Endothelial cell of umbilical vein (primary cell): Measurements from ENCODE around the gene ADARB2. TPM values are rescaled to one million over a fixed set of nuclear protein-coding genes. Genes with fewer than 3 reads are reported as not detected.
"Not testable (repeated sequence)": the region's sequence is repeated elsewhere in the genome, so short reads cannot be mapped to it uniquely, and the experiment has no call there.

Experiments
- BruUV-seq: library from RNA; stranded (reverse); fragments of 400-500 nt; replicated peaks from 2 replicates; lab custom pipeline; 2021; lab: Mats Ljungman, UMichigan
- CTCF ChIA-PET: fragments of 300-600, 350-600 bp; sonication (Branson Sonifier 250); formaldehyde crosslinking; loops from one replicate; lab custom pipeline; 2021; ENCODE audit warnings: antibody characterized with exemption, inconsistent platforms; lab: Charles Lee
- POLR2A ChIA-PET: fragments of 300-600, 350-600 bp; sonication (Branson Sonifier 250); formaldehyde crosslinking; loops from one replicate; lab custom pipeline; 2021; ENCODE audit warnings: antibody characterized with exemption, inconsistent platforms; lab: Charles Lee
- DNase-seq: peaks from one replicate; pipeline ENCODE4 v3.0.0-alpha.2; 2011; ENCODE audit warnings: low read depth, low spot score
- FAIRE-seq: peaks from 2 replicates; lab custom pipeline; 2011; peaks lifted over from hg19 to GRCh38; lab: Jason Lieb, UNC
- H2AFZ ChIP-seq: 2 replicates; pipeline ENCODE4 v1.6.0; 2012; ENCODE audit warnings: low read depth, low read length, control low read depth, inconsistent platforms
- H3K27ac ChIP-seq: 2 replicates; pipeline ENCODE4 v1.5.1; 2011; ENCODE audit warnings: low read depth, mild to moderate bottlenecking, control low read depth, low read length, moderate library complexity; ENCODE audit not compliant: insufficient read depth
- H3K27me3 ChIP-seq, 2 experiments: 2 replicates each; pipeline versions ENCODE4 v1.6.0 to v1.6.1; 2011; ENCODE audit warnings: low read length in 2 of 2, mixed read lengths in 1 of 2; ENCODE audit not compliant: control insufficient read depth in 2 of 2, insufficient read depth in 2 of 2
- H3K36me3 ChIP-seq, 2 experiments: 2 replicates in 1 of 2; 3 replicates in 1 of 2; pipeline ENCODE4 v1.5.1; 2011; ENCODE audit warnings: low read length in 2 of 2, mild to moderate bottlenecking in 1 of 2, moderate library complexity in 1 of 2; ENCODE audit not compliant: control insufficient read depth in 2 of 2, insufficient read depth in 2 of 2; ENCODE audit errors: extremely low read depth in 1 of 2
- H3K4me1 ChIP-seq: 3 replicates; pipeline ENCODE4 v1.5.1; 2011; ENCODE audit warnings: mild to moderate bottlenecking, low read length; ENCODE audit not compliant: control insufficient read depth, insufficient read depth; ENCODE audit errors: extremely low read depth
- H3K4me2 ChIP-seq: 2 replicates; pipeline ENCODE4 v1.6.1; 2011; ENCODE audit warnings: low read length, control low read depth, mixed read lengths; ENCODE audit not compliant: insufficient read depth
- H3K4me3 ChIP-seq, 3 experiments: fragments of 200-600 bp in 1 of 3; sonication (generic), shearing (Covaris generic) in 1 of 3; replicated peaks in 1 of 3; 2 replicates each; pipeline ENCODE4 v1.5.1; 2011 to 2016; ENCODE audit warnings: control low read depth in 3 of 3, low read length in 3 of 3, mild to moderate bottlenecking in 2 of 3, inconsistent platforms in 1 of 3, low read depth in 1 of 3, moderate library complexity in 1 of 3; ENCODE audit not compliant: insufficient read depth in 1 of 3
- H3K79me2 ChIP-seq: 2 replicates; pipeline ENCODE4 v1.6.0; 2012; ENCODE audit warnings: low read length, inconsistent platforms; ENCODE audit not compliant: control insufficient read depth, insufficient read depth
- H3K9ac ChIP-seq: replicated peaks from 2 replicates; pipeline ENCODE3; 2011; ENCODE audit warnings: low read length, control low read depth; ENCODE audit not compliant: insufficient read depth; ENCODE audit errors: extremely low read depth
- H3K9me1 ChIP-seq: replicated peaks from 3 replicates; pipeline ENCODE4 v1.6.0; 2011; ENCODE audit warnings: mild to moderate bottlenecking, low read length; ENCODE audit not compliant: control insufficient read depth, insufficient read depth; ENCODE audit errors: extremely low read depth
- H3K9me3 ChIP-seq: replicated peaks from 2 replicates; pipeline ENCODE4 v1.5.1; 2012; ENCODE audit warnings: low read length, inconsistent platforms; ENCODE audit not compliant: control insufficient read depth, insufficient read depth
- H4K20me1 ChIP-seq: replicated peaks from 2 replicates; pipeline ENCODE3; 2011; ENCODE audit warnings: mild to moderate bottlenecking, low read length; ENCODE audit not compliant: control insufficient read depth, insufficient read depth; ENCODE audit errors: extremely low read depth
- EZH2 ChIP-seq: IDR thresholded peaks from 2 replicates; pipeline ENCODE4 v1.6.1; 2012; ENCODE audit warnings: borderline replicate concordance, low read depth, mild to moderate bottlenecking, moderate library complexity, low read length, inconsistent platforms; ENCODE audit not compliant: severe bottlenecking
- FOS ChIP-seq: IDR thresholded peaks from 2 replicates; pipeline ENCODE4 v1.6.1; 2011; ENCODE audit warnings: mild to moderate bottlenecking, low read length, moderate library complexity, borderline replicate concordance; ENCODE audit not compliant: insufficient read depth
- GATA2 ChIP-seq: IDR thresholded peaks from 2 replicates; pipeline ENCODE4 v1.7.0; 2011; ENCODE audit warnings: low read depth, mild to moderate bottlenecking, moderate library complexity, mixed read lengths, low read length; ENCODE audit not compliant: insufficient read length, insufficient read depth
- JUN ChIP-seq: IDR thresholded peaks from 2 replicates; pipeline ENCODE4 v1.6.1; 2011; ENCODE audit warnings: borderline replicate concordance, low read depth; ENCODE audit not compliant: insufficient read length, insufficient read depth
- MAX ChIP-seq: IDR thresholded peaks from 2 replicates; pipeline ENCODE4 v1.6.1; 2011; ENCODE audit not compliant: insufficient read depth, insufficient read length
- MYC ChIP-seq: IDR thresholded peaks from one replicate; pipeline ENCODE4 v1.6.1; 2011; ENCODE audit warnings: mild to moderate bottlenecking, low read depth, low read length
- POLR2A ChIP-seq: IDR thresholded peaks from 2 replicates; pipeline ENCODE4 v1.6.1; 2012; ENCODE audit warnings: low read depth, mild to moderate bottlenecking, control low read depth, low read length
- POLR2AphosphoS5 ChIP-seq: IDR thresholded peaks from 2 replicates; pipeline ENCODE4 v1.6.1; 2012; ENCODE audit warnings: low read depth, mild to moderate bottlenecking, control low read depth, low read length, moderate library complexity; ENCODE audit not compliant: insufficient read depth
- dilution Hi-C: fragments of 300-500 bp; cut with MboI; formaldehyde crosslinking; loops from one replicate; pipeline ENCODE4 v1.15.0; 2019; ENCODE audit warnings: low sequenced_read_pairs; ENCODE audit not compliant: extremely low pct_ligation_motif_present
- intact Hi-C: fragments of 100-400 bp; cut with micrococcal nuclease; formaldehyde crosslinking; loops from one replicate; pipeline ENCODE4 v1.10.0; 2022
- polyA plus RNA-seq, 4 experiments: library from polyadenylated mRNA; depleted of rRNA in 3 of 4; stranded (reverse) in 3 of 4; unstranded in 1 of 4; fragments of >200 nt; gene quantifications; 2 replicates each; pipeline versions ENCODE4 v1.2.1 to v1.2.3, GENCODE V29; 2011 to 2012; ENCODE audit warnings: missing spikeins in 1 of 4
- total RNA-seq: library from RNA; stranded (reverse); gene quantifications from 2 replicates; pipeline ENCODE4 v1.2.3, GENCODE V29; 2021
- TF ChIP-seq, protein P1 (sequence below), 2 donors: IDR thresholded peaks; 1 replicate in 1 of 2; 2 replicates in 1 of 2; pipeline ENCODE4 v1.5.1; 2011; ENCODE audit warnings: low read length in 2 of 2, mild to moderate bottlenecking in 2 of 2, moderate library complexity in 2 of 2, control low read depth in 1 of 2, inconsistent platforms in 1 of 2, low read depth in 1 of 2; ENCODE audit not compliant: insufficient read depth in 1 of 2; ENCODE audit errors: extremely low read depth in 1 of 2

ADARB2 gene
- total and polyA plus RNA-seq, 2 donors (not counting 3 experiments of a cell fraction or from before 2014, with no cell fraction given): not detected

GRCh38 chr10:1538121-1538520, 199.2 kb downstream of the ADARB2 start:
- DNase-seq (no peak), FAIRE-seq (no peak)
- no TSS peak for BruUV-seq
- H3K36me3 ChIP-seq: no peaks in the 10 kb centered on the region
- no peak overlapping the region for H3K27ac ChIP-seq
- intact Hi-C loops: no loop called here
- no peak overlapping the region for H3K9ac ChIP-seq
- dilution Hi-C loops: no loop called here
- H3K4me3 ChIP-seq: no peak overlapping the region
- POLR2A ChIA-PET: no interaction called here
- no peaks in the 10 kb centered on the region for H3K9me1 ChIP-seq
- peaks cover 4% of the 10 kb centered on the region for H3K9me3 ChIP-seq
- CTCF ChIA-PET: no interaction called here
- no peak overlapping the region for H3K4me2 ChIP-seq
- H4K20me1 ChIP-seq: no peaks in the 10 kb centered on the region
- TF ChIP-seq POLR2AphosphoS5 (no peak), POLR2A (no peak), JUN (no peak), MYC (no peak), EZH2 (no peak), GATA2 (no peak), FOS (no peak), MAX (no peak)
- TF ChIP-seq, protein P1, sequence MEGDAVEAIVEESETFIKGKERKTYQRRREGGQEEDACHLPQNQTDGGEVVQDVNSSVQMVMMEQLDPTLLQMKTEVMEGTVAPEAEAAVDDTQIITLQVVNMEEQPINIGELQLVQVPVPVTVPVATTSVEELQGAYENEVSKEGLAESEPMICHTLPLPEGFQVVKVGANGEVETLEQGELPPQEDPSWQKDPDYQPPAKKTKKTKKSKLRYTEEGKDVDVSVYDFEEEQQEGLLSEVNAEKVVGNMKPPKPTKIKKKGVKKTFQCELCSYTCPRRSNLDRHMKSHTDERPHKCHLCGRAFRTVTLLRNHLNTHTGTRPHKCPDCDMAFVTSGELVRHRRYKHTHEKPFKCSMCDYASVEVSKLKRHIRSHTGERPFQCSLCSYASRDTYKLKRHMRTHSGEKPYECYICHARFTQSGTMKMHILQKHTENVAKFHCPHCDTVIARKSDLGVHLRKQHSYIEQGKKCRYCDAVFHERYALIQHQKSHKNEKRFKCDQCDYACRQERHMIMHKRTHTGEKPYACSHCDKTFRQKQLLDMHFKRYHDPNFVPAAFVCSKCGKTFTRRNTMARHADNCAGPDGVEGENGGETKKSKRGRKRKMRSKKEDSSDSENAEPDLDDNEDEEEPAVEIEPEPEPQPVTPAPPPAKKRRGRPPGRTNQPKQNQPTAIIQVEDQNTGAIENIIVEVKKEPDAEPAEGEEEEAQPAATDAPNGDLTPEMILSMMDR (IDR thresholded peaks at IDR 0.05; ENCODE audit: extremely low read depth in 1 of 2, insufficient read depth in 1 of 2, low read depth in 1 of 2, low read length in 2 of 2): no peak
- H3K79me2 ChIP-seq: no peaks in the 10 kb centered on the region
- no peak overlapping the region for H2AFZ ChIP-seq
- no peaks in the 10 kb centered on the region for H3K27me3 ChIP-seq
- no peaks in the 10 kb centered on the region for H3K4me1 ChIP-seq

- BruUV-seq, H3K27ac ChIP-seq, POLR2A ChIA-PET, H3K9me1 ChIP-seq, H3K9ac ChIP-seq, FAIRE-seq, H3K9me3 ChIP-seq, H3K4me3 ChIP-seq, intact Hi-C loops, DNase-seq, dilution Hi-C loops, H3K4me2 ChIP-seq, H3K36me3 ChIP-seq, CTCF ChIA-PET, H3K79me2 ChIP-seq, H4K20me1 ChIP-seq, H3K4me1 ChIP-seq, H3K27me3 ChIP-seq, H2AFZ ChIP-seq: not testable (repeated sequence)
Measured at GRCh38 chr10:1537449-1537848, 199.9 kb downstream of the ADARB2 start.
